Measurements from ENCODE around the gene PRRX1.

DNA sequence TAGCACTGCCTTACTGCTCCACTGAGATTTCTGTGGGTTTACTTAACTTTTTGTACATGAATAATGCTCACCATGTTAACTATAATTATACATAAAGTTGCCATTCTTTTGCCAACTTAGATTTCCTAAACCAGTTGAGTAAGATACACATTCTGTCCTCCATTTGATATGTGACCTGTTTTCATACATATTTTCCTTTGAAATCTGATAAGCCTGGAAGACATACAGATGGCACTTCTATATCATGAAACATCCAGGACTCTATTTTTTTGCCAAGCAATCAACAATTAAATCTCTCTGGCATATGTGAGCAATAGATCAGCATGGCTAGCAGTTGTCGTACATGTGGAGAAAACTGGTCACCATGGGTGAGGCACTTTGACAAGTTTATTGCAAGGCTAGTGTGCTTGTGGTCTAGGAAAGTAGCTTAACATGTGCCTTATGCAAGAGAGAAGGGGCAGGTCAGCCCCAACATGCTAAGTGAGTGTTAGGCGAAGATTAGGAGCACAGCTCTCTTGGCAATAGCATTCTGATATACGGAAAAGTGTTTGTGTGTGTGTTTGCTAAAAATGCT lies 14.2 kb downstream of the PRRX1 start:
- no peak for TF ChIP-seq NFIC (IDR thresholded peaks at IDR 0.05)
- TF ChIP-seq CREB1 (IDR thresholded peaks at IDR 0.05; ENCODE audit: low read depth), result no peak
- TF ChIP-seq TAF1 (IDR thresholded peaks at IDR 0.05; ENCODE audit: low read depth), result no peak
- no peak for TF ChIP-seq MAX (IDR thresholded peaks at IDR 0.05)
- TF ChIP-seq REST (IDR thresholded peaks at IDR 0.05; ENCODE audit: low read depth), result no peak
- no peak for TF ChIP-seq USF1 (IDR thresholded peaks at IDR 0.05)
- TF ChIP-seq TEAD4 (IDR thresholded peaks at IDR 0.05), result no peak
